Epithelial cell of proximal tubule (primary cell): ENCODE measurements around the gene TACC2. TPM values are rescaled to one million over a fixed set of nuclear protein-coding genes. Genes with fewer than 3 reads are reported as not detected.

Experiments
- DNase-seq: peaks from one replicate; pipeline ENCODE4 v3.0.0-alpha.2; 2011; ENCODE audit warnings: low read depth
- H3K4me3 ChIP-seq: 2 replicates; pipeline ENCODE4 v1.5.1; 2011; ENCODE audit warnings: low read depth, mild to moderate bottlenecking, low read length
- CTCF ChIP-seq: conservative IDR thresholded peaks from 2 replicates; pipeline ENCODE4 v1.5.1; 2012; ENCODE audit warnings: low read depth, mild to moderate bottlenecking, low read length
- total RNA-seq: library from RNA; depleted of rRNA; stranded (reverse); fragments of >200 nt; gene quantifications from 2 replicates; pipeline ENCODE4 v1.2.3, GENCODE V29; 2015

The TACC2 gene
- total RNA-seq, 1 donor from 2014 or later = 23.9 TPM

- no peak overlapping the region for H3K4me3 ChIP-seq
- TF ChIP-seq CTCF = no peak
- DNase-seq = no peak
Observed at GRCh38 chr10:122084286-122085041, 95.5 kb downstream of the TACC2 start.

GRCh38 chr10:122085423-122085911 is 96.5 kb downstream of the TACC2 start:
- no peak overlapping the region for H3K4me3 ChIP-seq
- TF ChIP-seq CTCF = no peak
- DNase-seq = no peak

DNA sequence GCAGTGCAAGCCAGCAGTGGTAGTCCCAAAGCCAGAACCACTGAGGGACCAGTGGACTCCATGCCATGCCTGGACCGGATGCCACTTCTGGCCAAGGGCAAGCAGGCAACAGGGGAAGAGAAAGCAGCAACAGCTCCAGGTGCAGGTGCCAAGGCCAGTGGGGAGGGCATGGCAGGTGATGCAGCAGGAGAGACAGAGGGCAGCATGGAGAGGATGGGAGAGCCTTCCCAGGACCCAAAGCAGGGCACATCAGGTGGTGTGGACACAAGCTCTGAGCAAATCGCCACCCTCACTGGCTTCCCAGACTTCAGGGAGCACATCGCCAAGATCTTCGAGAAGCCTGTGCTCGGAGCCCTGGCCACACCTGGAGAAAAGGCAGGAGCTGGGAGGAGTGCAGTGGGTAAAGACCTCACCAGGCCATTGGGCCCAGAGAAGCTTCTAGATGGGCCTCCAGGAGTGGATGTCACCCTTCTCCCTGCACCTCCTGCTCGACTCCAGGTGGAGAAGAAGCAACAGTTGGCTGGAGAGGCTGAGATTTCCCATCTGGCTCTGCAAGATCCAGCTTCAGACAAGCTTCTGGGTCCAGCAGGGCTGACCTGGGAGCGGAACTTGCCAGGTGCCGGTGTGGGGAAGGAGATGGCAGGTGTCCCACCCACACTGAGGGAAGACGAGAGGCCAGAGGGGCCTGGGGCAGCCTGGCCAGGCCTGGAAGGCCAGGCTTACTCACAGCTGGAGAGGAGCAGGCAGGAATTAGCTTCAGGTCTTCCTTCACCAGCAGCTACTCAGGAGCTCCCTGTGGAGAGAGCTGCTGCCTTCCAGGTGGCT is 97.7 kb downstream of the TACC2 start:
- no peak for DNase-seq
- TF ChIP-seq CTCF = no peak
- no peak overlapping the region for H3K4me3 ChIP-seq

GRCh38 chr10:122087436-122087835 is 98.5 kb downstream of the TACC2 start:
- no peak overlapping the region for H3K4me3 ChIP-seq
- DNase-seq = no peak
- TF ChIP-seq CTCF = no peak

GRCh38 chr10:122089311-122090017 is 100.5 kb downstream of the TACC2 start:
- TF ChIP-seq CTCF = peak; percentile 32
- DNase-seq = no peak
- no peak overlapping the region for H3K4me3 ChIP-seq

- TF ChIP-seq CTCF = no peak
- no peak overlapping the region for H3K4me3 ChIP-seq
- DNase-seq = no peak
Observed at GRCh38 chr10:122091722-122092121, 102.8 kb downstream of the TACC2 start.
